Endothelial cell of umbilical vein (primary cell): ENCODE data around the gene WDHD1. TPM values are rescaled to one million over a fixed set of nuclear protein-coding genes. Genes with fewer than 3 reads are reported as not detected.

ENCODE experiments used
- BruUV-seq: library from RNA; stranded (reverse); fragments of 400-500 nt; replicated peaks from 2 replicates; lab custom pipeline; 2021; lab: Mats Ljungman, UMichigan
- CTCF ChIA-PET: fragments of 300-600, 350-600 bp; sonication (Branson Sonifier 250); formaldehyde crosslinking; loops from one replicate; lab custom pipeline; 2021; ENCODE audit warnings: antibody characterized with exemption, inconsistent platforms; lab: Charles Lee
- POLR2A ChIA-PET: fragments of 300-600, 350-600 bp; sonication (Branson Sonifier 250); formaldehyde crosslinking; loops from one replicate; lab custom pipeline; 2021; ENCODE audit warnings: antibody characterized with exemption, inconsistent platforms; lab: Charles Lee
- DNase-seq: peaks from one replicate; pipeline ENCODE4 v3.0.0-alpha.2; 2011; ENCODE audit warnings: low read depth, low spot score
- FAIRE-seq: peaks from 2 replicates; lab custom pipeline; 2011; peaks lifted over from hg19 to GRCh38; lab: Jason Lieb, UNC
- H2AFZ ChIP-seq: 2 replicates; pipeline ENCODE4 v1.6.0; 2012; ENCODE audit warnings: low read depth, low read length, control low read depth, inconsistent platforms
- H3K27ac ChIP-seq: 2 replicates; pipeline ENCODE4 v1.5.1; 2011; ENCODE audit warnings: low read depth, mild to moderate bottlenecking, control low read depth, low read length, moderate library complexity; ENCODE audit not compliant: insufficient read depth
- H3K27me3 ChIP-seq, 2 experiments: 2 replicates each; pipeline versions ENCODE4 v1.6.0 to v1.6.1; 2011; ENCODE audit warnings: low read length in 2 of 2, mixed read lengths in 1 of 2; ENCODE audit not compliant: control insufficient read depth in 2 of 2, insufficient read depth in 2 of 2
- H3K36me3 ChIP-seq, 2 experiments: 2 replicates in 1 of 2; 3 replicates in 1 of 2; pipeline ENCODE4 v1.5.1; 2011; ENCODE audit warnings: low read length in 2 of 2, mild to moderate bottlenecking in 1 of 2, moderate library complexity in 1 of 2; ENCODE audit not compliant: control insufficient read depth in 2 of 2, insufficient read depth in 2 of 2; ENCODE audit errors: extremely low read depth in 1 of 2
- H3K4me1 ChIP-seq: 3 replicates; pipeline ENCODE4 v1.5.1; 2011; ENCODE audit warnings: mild to moderate bottlenecking, low read length; ENCODE audit not compliant: control insufficient read depth, insufficient read depth; ENCODE audit errors: extremely low read depth
- H3K4me2 ChIP-seq: 2 replicates; pipeline ENCODE4 v1.6.1; 2011; ENCODE audit warnings: low read length, control low read depth, mixed read lengths; ENCODE audit not compliant: insufficient read depth
- H3K4me3 ChIP-seq, 3 experiments: fragments of 200-600 bp in 1 of 3; sonication (generic), shearing (Covaris generic) in 1 of 3; replicated peaks in 1 of 3; 2 replicates each; pipeline ENCODE4 v1.5.1; 2011 to 2016; ENCODE audit warnings: control low read depth in 3 of 3, low read length in 3 of 3, mild to moderate bottlenecking in 2 of 3, inconsistent platforms in 1 of 3, low read depth in 1 of 3, moderate library complexity in 1 of 3; ENCODE audit not compliant: insufficient read depth in 1 of 3
- H3K79me2 ChIP-seq: 2 replicates; pipeline ENCODE4 v1.6.0; 2012; ENCODE audit warnings: low read length, inconsistent platforms; ENCODE audit not compliant: control insufficient read depth, insufficient read depth
- H3K9ac ChIP-seq: replicated peaks from 2 replicates; pipeline ENCODE3; 2011; ENCODE audit warnings: low read length, control low read depth; ENCODE audit not compliant: insufficient read depth; ENCODE audit errors: extremely low read depth
- H3K9me1 ChIP-seq: replicated peaks from 3 replicates; pipeline ENCODE4 v1.6.0; 2011; ENCODE audit warnings: mild to moderate bottlenecking, low read length; ENCODE audit not compliant: control insufficient read depth, insufficient read depth; ENCODE audit errors: extremely low read depth
- H3K9me3 ChIP-seq: replicated peaks from 2 replicates; pipeline ENCODE4 v1.5.1; 2012; ENCODE audit warnings: low read length, inconsistent platforms; ENCODE audit not compliant: control insufficient read depth, insufficient read depth
- H4K20me1 ChIP-seq: replicated peaks from 2 replicates; pipeline ENCODE3; 2011; ENCODE audit warnings: mild to moderate bottlenecking, low read length; ENCODE audit not compliant: control insufficient read depth, insufficient read depth; ENCODE audit errors: extremely low read depth
- EZH2 ChIP-seq: IDR thresholded peaks from 2 replicates; pipeline ENCODE4 v1.6.1; 2012; ENCODE audit warnings: borderline replicate concordance, low read depth, mild to moderate bottlenecking, moderate library complexity, low read length, inconsistent platforms; ENCODE audit not compliant: severe bottlenecking
- FOS ChIP-seq: IDR thresholded peaks from 2 replicates; pipeline ENCODE4 v1.6.1; 2011; ENCODE audit warnings: mild to moderate bottlenecking, low read length, moderate library complexity, borderline replicate concordance; ENCODE audit not compliant: insufficient read depth
- GATA2 ChIP-seq: IDR thresholded peaks from 2 replicates; pipeline ENCODE4 v1.7.0; 2011; ENCODE audit warnings: low read depth, mild to moderate bottlenecking, moderate library complexity, mixed read lengths, low read length; ENCODE audit not compliant: insufficient read length, insufficient read depth
- JUN ChIP-seq: IDR thresholded peaks from 2 replicates; pipeline ENCODE4 v1.6.1; 2011; ENCODE audit warnings: borderline replicate concordance, low read depth; ENCODE audit not compliant: insufficient read length, insufficient read depth
- MYC ChIP-seq: IDR thresholded peaks from one replicate; pipeline ENCODE4 v1.6.1; 2011; ENCODE audit warnings: mild to moderate bottlenecking, low read depth, low read length
- POLR2AphosphoS5 ChIP-seq: IDR thresholded peaks from 2 replicates; pipeline ENCODE4 v1.6.1; 2012; ENCODE audit warnings: low read depth, mild to moderate bottlenecking, control low read depth, low read length, moderate library complexity; ENCODE audit not compliant: insufficient read depth
- dilution Hi-C: fragments of 300-500 bp; cut with MboI; formaldehyde crosslinking; loops from one replicate; pipeline ENCODE4 v1.15.0; 2019; ENCODE audit warnings: low sequenced_read_pairs; ENCODE audit not compliant: extremely low pct_ligation_motif_present
- intact Hi-C: fragments of 100-400 bp; cut with micrococcal nuclease; formaldehyde crosslinking; loops from one replicate; pipeline ENCODE4 v1.10.0; 2022
- polyA plus RNA-seq, 4 experiments: library from polyadenylated mRNA; depleted of rRNA in 3 of 4; stranded (reverse) in 3 of 4; unstranded in 1 of 4; fragments of >200 nt; gene quantifications; 2 replicates each; pipeline versions ENCODE4 v1.2.1 to v1.2.3, GENCODE V29; 2011 to 2012; ENCODE audit warnings: missing spikeins in 1 of 4
- total RNA-seq: library from RNA; stranded (reverse); gene quantifications from 2 replicates; pipeline ENCODE4 v1.2.3, GENCODE V29; 2021
- TF ChIP-seq, protein P1 (sequence below): IDR thresholded peaks from 2 replicates; pipeline ENCODE4 v1.6.1; 2011; ENCODE audit not compliant: insufficient read depth, insufficient read length
- TF ChIP-seq, protein P2 (sequence below), 2 donors: IDR thresholded peaks; 1 replicate in 1 of 2; 2 replicates in 1 of 2; pipeline ENCODE4 v1.5.1; 2011; ENCODE audit warnings: low read length in 2 of 2, mild to moderate bottlenecking in 2 of 2, moderate library complexity in 2 of 2, control low read depth in 1 of 2, inconsistent platforms in 1 of 2, low read depth in 1 of 2; ENCODE audit not compliant: insufficient read depth in 1 of 2; ENCODE audit errors: extremely low read depth in 1 of 2

The WDHD1 gene
- total and polyA plus RNA-seq, 2 donors (not counting 3 experiments of a cell fraction or from before 2014, with no cell fraction given) = 3.1 to 22.5 TPM

DNA sequence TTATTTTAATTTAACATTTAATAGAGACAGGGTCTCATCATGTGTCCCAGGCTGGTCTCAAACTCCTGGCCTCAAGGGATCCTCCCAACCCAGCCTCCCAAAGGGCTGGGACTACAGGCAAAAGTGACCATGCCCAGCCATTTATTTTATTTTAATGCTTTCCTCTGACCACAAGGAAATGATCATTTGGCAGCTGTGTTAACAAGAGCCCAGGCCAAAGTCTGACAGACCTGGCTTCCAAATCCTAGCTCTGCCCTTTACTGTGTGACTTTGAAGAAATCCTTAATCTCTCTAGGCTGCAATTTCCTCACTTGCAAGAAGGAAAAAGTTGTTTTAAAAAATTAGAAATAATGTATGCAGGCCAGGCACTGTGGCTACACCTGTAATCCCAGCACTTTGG is 107.6 kb downstream of the WDHD1 start:
- Histone ChIP-seq H3K9me1 (no peaks in the 10 kb centered on the region), H3K36me3 (no peaks in the 10 kb centered on the region), H3K79me2 (no peaks in the 10 kb centered on the region), H3K9me3 (no peaks in the 10 kb centered on the region), H3K9ac (no peak overlapping the region), H3K27ac (no peak overlapping the region), H4K20me1 (no peaks in the 10 kb centered on the region), H3K4me1 (no peaks in the 10 kb centered on the region), H3K4me3 (no peak overlapping the region), H2AFZ (no peak overlapping the region), H3K27me3 (no peaks in the 10 kb centered on the region), H3K4me2 (no peak overlapping the region)
- DNase-seq (no peak), FAIRE-seq (no peak)
- POLR2A ChIA-PET = no interaction called here
- TF ChIP-seq FOS (no peak), GATA2 (no peak), MYC (no peak), EZH2 (no peak), JUN (no peak), POLR2AphosphoS5 (no peak)
- TF ChIP-seq, protein P1, sequence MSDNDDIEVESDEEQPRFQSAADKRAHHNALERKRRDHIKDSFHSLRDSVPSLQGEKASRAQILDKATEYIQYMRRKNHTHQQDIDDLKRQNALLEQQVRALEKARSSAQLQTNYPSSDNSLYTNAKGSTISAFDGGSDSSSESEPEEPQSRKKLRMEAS = no peak
- TF ChIP-seq, protein P2, sequence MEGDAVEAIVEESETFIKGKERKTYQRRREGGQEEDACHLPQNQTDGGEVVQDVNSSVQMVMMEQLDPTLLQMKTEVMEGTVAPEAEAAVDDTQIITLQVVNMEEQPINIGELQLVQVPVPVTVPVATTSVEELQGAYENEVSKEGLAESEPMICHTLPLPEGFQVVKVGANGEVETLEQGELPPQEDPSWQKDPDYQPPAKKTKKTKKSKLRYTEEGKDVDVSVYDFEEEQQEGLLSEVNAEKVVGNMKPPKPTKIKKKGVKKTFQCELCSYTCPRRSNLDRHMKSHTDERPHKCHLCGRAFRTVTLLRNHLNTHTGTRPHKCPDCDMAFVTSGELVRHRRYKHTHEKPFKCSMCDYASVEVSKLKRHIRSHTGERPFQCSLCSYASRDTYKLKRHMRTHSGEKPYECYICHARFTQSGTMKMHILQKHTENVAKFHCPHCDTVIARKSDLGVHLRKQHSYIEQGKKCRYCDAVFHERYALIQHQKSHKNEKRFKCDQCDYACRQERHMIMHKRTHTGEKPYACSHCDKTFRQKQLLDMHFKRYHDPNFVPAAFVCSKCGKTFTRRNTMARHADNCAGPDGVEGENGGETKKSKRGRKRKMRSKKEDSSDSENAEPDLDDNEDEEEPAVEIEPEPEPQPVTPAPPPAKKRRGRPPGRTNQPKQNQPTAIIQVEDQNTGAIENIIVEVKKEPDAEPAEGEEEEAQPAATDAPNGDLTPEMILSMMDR (IDR thresholded peaks at IDR 0.05; ENCODE audit: extremely low read depth in 1 of 2, insufficient read depth in 1 of 2, low read depth in 1 of 2, low read length in 2 of 2) = no peak
- BruUV-seq = no TSS peak
- intact Hi-C loops = no loop called here
- CTCF ChIA-PET = no interaction called here
- dilution Hi-C loops = no loop called here
